HepG2 (cell line): Measurements from ENCODE around the gene CHPF. TPM values are rescaled to one million over a fixed set of nuclear protein-coding genes. Genes with fewer than 3 reads are reported as not detected.

ENCODE experiments used
- ATAC-seq: fragments of 200-7000 bp; cut with Tn5 transposase; 3 replicates; pipeline ENCODE4 v1.9.1; 2020; ENCODE audit warnings: mild to moderate bottlenecking, moderate library complexity
- BruUV-seq: library from RNA; stranded (reverse); fragments of 400-500 nt; replicated peaks from 2 replicates; lab custom pipeline; 2021; lab: Mats Ljungman, UMichigan
- CTCF ChIA-PET: fragments of 300-600 bp; formaldehyde crosslinking; extraction: SDS; loops from one replicate; lab custom pipeline; 2021; ENCODE audit warnings: low total read pairs, inconsistent platforms, low intra/inter-chr PET ratio; lab: Yijun Ruan, JAX
- POLR2A ChIA-PET: fragments of 350-600 bp; sonication (Branson Sonifier 250); formaldehyde crosslinking; loops from one replicate; lab custom pipeline; 2020; ENCODE audit warnings: antibody characterized with exemption, inconsistent platforms; lab: Yijun Ruan, JAX
- DNase-seq: peaks from one replicate; pipeline ENCODE4 v3.0.0-alpha.2; 2015; ENCODE audit warnings: low spot score
- FAIRE-seq: peaks from 3 replicates; lab custom pipeline; 2011; peaks lifted over from hg19 to GRCh38; lab: Jason Lieb, UNC
- H2AFZ ChIP-seq: one replicate; pipeline ENCODE4 v1.6.1; 2011; ENCODE audit warnings: low read length, inconsistent platforms
- H3K27ac ChIP-seq: fragments of 300-600 bp; 3 replicates; pipeline ENCODE4 v1.8.0; 2011; ENCODE audit warnings: mixed run types, mild to moderate bottlenecking, mixed read lengths, low read length, inconsistent platforms; ENCODE audit not compliant: insufficient read depth; ENCODE audit errors: extremely low read length
- H3K27me3 ChIP-seq, 2 experiments: fragments of 200-600 bp in 1 of 2; 2 replicates in 1 of 2; 3 replicates in 1 of 2; pipeline versions ENCODE4 v1.6.0 to v1.8.0; 2011; ENCODE audit warnings: low read length in 2 of 2, mild to moderate bottlenecking in 2 of 2, moderate library complexity in 2 of 2, inconsistent platforms in 1 of 2; ENCODE audit not compliant: insufficient read depth in 2 of 2, control insufficient read depth in 1 of 2
- H3K36me3 ChIP-seq, 2 experiments: fragments of 200-600 bp in 1 of 2; replicated peaks in 1 of 2; 2 replicates in 1 of 2; 3 replicates in 1 of 2; pipeline versions ENCODE4 v1.5.1 to v1.8.0; 2011; ENCODE audit warnings: low read length in 2 of 2, inconsistent platforms in 1 of 2; ENCODE audit not compliant: insufficient read depth in 2 of 2, control insufficient read depth in 1 of 2
- H3K4me1 ChIP-seq: 2 replicates; pipeline ENCODE4 v1.5.1; 2012; ENCODE audit warnings: low read length, inconsistent platforms; ENCODE audit not compliant: insufficient read depth
- H3K4me2 ChIP-seq: 2 replicates; pipeline ENCODE4 v1.6.0; 2011; ENCODE audit warnings: low read depth, low read length, inconsistent platforms
- H3K4me3 ChIP-seq, 3 experiments: fragments of 200-600 bp in 1 of 3; sonication (generic), shearing (Covaris generic) in 1 of 3; replicated peaks in 1 of 3; 2 replicates each; pipeline ENCODE4 v1.5.1; 2011 to 2016; ENCODE audit warnings: low read length in 3 of 3, inconsistent platforms in 2 of 3, low read depth in 2 of 3, mild to moderate bottlenecking in 2 of 3, control low read depth in 1 of 3, mixed read lengths in 1 of 3; ENCODE audit not compliant: insufficient read depth in 1 of 3
- H3K79me2 ChIP-seq: one replicate; pipeline ENCODE4 v1.6.1; 2011; ENCODE audit warnings: low read length, inconsistent platforms; ENCODE audit not compliant: insufficient read depth
- H3K9ac ChIP-seq: 2 replicates; pipeline ENCODE4 v1.6.0; 2011; ENCODE audit warnings: mild to moderate bottlenecking, low read depth, low read length, inconsistent platforms; ENCODE audit not compliant: insufficient read depth
- H3K9me3 ChIP-seq: 2 replicates; pipeline ENCODE4 v1.5.1; 2012; ENCODE audit warnings: mild to moderate bottlenecking, low read length
- H4K20me1 ChIP-seq: 2 replicates; pipeline ENCODE4 v1.6.0; 2011; ENCODE audit warnings: inconsistent platforms, mild to moderate bottlenecking, low read length, moderate library complexity; ENCODE audit not compliant: insufficient read depth
- ATF4 ChIP-seq, 2 experiments: fragments of 450-650 bp in 1 of 2; sonication (generic) in 1 of 2; formaldehyde crosslinking; IDR thresholded peaks; 2 replicates each; pipeline versions ENCODE4 v1.5.0 to v1.8.0; 2020 to 2022; ENCODE audit warnings: mild to moderate bottlenecking in 1 of 2, missing genetic modification reagents in 1 of 2
- BHLHE40 ChIP-seq: IDR thresholded peaks from 2 replicates; pipeline ENCODE4 v1.6.1; 2011; ENCODE audit warnings: low read length, improper control_type of control experiment
- CREB1 ChIP-seq, 2 experiments: fragments of 450-650 bp in 1 of 2; IDR thresholded peaks; 2 replicates each; pipeline ENCODE4 v1.6.1; 2016 to 2017; ENCODE audit warnings: control low read depth in 1 of 2, mild to moderate bottlenecking in 1 of 2, missing compliant biosample characterization in 1 of 2, missing genetic modification characterization in 1 of 2
- ELK4 ChIP-seq: sonication (generic); formaldehyde crosslinking; IDR thresholded peaks from 2 replicates; pipeline ENCODE4 v1.9.0; 2021; ENCODE audit warnings: missing genetic modification reagents, borderline replicate concordance
- GTF2F1 ChIP-seq: fragments of 150-350 bp; IDR thresholded peaks from 2 replicates; pipeline ENCODE4 v1.6.1; 2014; ENCODE audit warnings: low read length
- HNRNPUL1 ChIP-seq: fragments of 200-400 bp; formaldehyde crosslinking; IDR thresholded peaks from 2 replicates; pipeline ENCODE4 v1.6.1; 2017; ENCODE audit warnings: low read depth, mild to moderate bottlenecking, low read length, moderate library complexity
- HOXA3 ChIP-seq: sonication (generic); formaldehyde crosslinking; IDR thresholded peaks from 2 replicates; pipeline ENCODE4 v1.5.0; 2020; ENCODE audit warnings: missing genetic modification reagents
- IKZF4 ChIP-seq: sonication (generic); formaldehyde crosslinking; IDR thresholded peaks from 2 replicates; pipeline ENCODE4 v1.5.1; 2020; ENCODE audit warnings: borderline replicate concordance, mild to moderate bottlenecking, low read depth, missing genetic modification reagents; ENCODE audit errors: not compliant biosample characterization
- ISL2 ChIP-seq: sonication (generic); formaldehyde crosslinking; IDR thresholded peaks from 2 replicates; pipeline ENCODE4 v1.5.0; 2020; ENCODE audit warnings: missing genetic modification reagents
- NFATC3 ChIP-seq: sonication (generic); formaldehyde crosslinking; IDR thresholded peaks from 2 replicates; pipeline ENCODE4 v1.5.1; 2020; ENCODE audit warnings: mild to moderate bottlenecking, missing genetic modification reagents
- PHB2 ChIP-seq: fragments of 450-650 bp; IDR thresholded peaks from 2 replicates; pipeline ENCODE4 v1.6.1; 2018; ENCODE audit not compliant: partially characterized antibody
- PHF21A ChIP-seq: sonication (generic); formaldehyde crosslinking; IDR thresholded peaks from 2 replicates; pipeline ENCODE4 v1.5.0; 2020; ENCODE audit warnings: mild to moderate bottlenecking, missing genetic modification reagents
- WIZ ChIP-seq: sonication (generic); formaldehyde crosslinking; IDR thresholded peaks from 2 replicates; pipeline ENCODE4 v1.5.1; 2020; ENCODE audit warnings: mild to moderate bottlenecking, missing genetic modification reagents
- ZBTB7B ChIP-seq: sonication (generic); formaldehyde crosslinking; IDR thresholded peaks from 2 replicates; pipeline ENCODE4 v1.4.0; 2020; ENCODE audit warnings: missing genetic modification reagents
- ZNF205 ChIP-seq: IDR thresholded peaks from 2 replicates; pipeline ENCODE4 v1.6.1; 2018; ENCODE audit warnings: missing biosample characterization, missing genetic modification reagents
- ZNF660 ChIP-seq: sonication (generic); formaldehyde crosslinking; IDR thresholded peaks from 2 replicates; pipeline ENCODE4 v1.5.1; 2020; ENCODE audit warnings: mild to moderate bottlenecking, low read depth, missing genetic modification reagents, borderline replicate concordance
- WGBS: methylation state at CpG from one replicate; pipeline ENCODE4 v1.1.6; 2017; ENCODE audit warnings: low lambda C conversion rate; 5-methylcytosine and 5-hydroxymethylcytosine counted together
- in situ Hi-C: cut with HindIII; loops from 2 replicates; pipeline ENCODE4 v1.10.0; 2017; ENCODE audit warnings: low pct_unique_long_range_greater_than_20kb; ENCODE audit not compliant: extremely low pct_ligation_motif_present
- intact Hi-C: fragments of 100-400 bp; cut with micrococcal nuclease; formaldehyde crosslinking; loops from one replicate; pipeline ENCODE4 v1.10.0; 2022; ENCODE audit not compliant: unreplicated experiment
- polyA plus RNA-seq, 8 experiments: library from polyadenylated mRNA; depleted of rRNA in 3 of 8; stranded (reverse) in 7 of 8; unstranded in 1 of 8; fragments of >200 nt; fragmentation: Illumina TruSeq in 4 of 8; extraction: Trizol in 4 of 8; gene quantifications; 2 replicates each; pipeline versions ENCODE4 v1.2.1 to v1.2.3, GENCODE V29; 2011 to 2016; ENCODE audit warnings: low read depth in 4 of 8, missing spikeins in 1 of 8, mixed read lengths in 1 of 8; ENCODE audit not compliant: insufficient read depth in 1 of 8
- total RNA-seq, 5 experiments: library from RNA; depleted of rRNA; stranded (reverse); fragments of >200 nt; fragmentation: Illumina TruSeq; extraction: Trizol; gene quantifications; 2 replicates each; pipeline ENCODE4 v1.2.3, GENCODE V29; 2016; ENCODE audit warnings: low read depth in 1 of 5
- TF ChIP-seq, protein P1 (sequence below): IDR thresholded peaks from 2 replicates; pipeline ENCODE4 v1.6.1; 2012; ENCODE audit warnings: inconsistent platforms
- TF ChIP-seq, protein P2 (sequence below): sonication (generic); formaldehyde crosslinking; IDR thresholded peaks from 2 replicates; pipeline ENCODE4 v1.5.0; 2020; ENCODE audit warnings: missing genetic modification reagents
- TF ChIP-seq, protein P3 (sequence below): sonication (generic); formaldehyde crosslinking; IDR thresholded peaks from 2 replicates; pipeline ENCODE4 v1.5.1; 2020; ENCODE audit warnings: mild to moderate bottlenecking, missing genetic modification reagents, borderline replicate concordance

The CHPF gene
- total and polyA plus RNA-seq, 2 of the 13 experiments (the other 11 are each of a cell fraction or from before 2014, with no cell fraction given) = 79.6 to 111 TPM

- Histone ChIP-seq H3K27me3 (peaks cover 39 to 99% of the 10 kb centered on the region in 2 experiments; a peak in 4 of 5 replicates), H3K4me1 (peaks cover 6% of the 10 kb centered on the region), H3K9ac (no peak overlapping the region), H2AFZ (no peak overlapping the region), H3K27ac (no peak overlapping the region), H3K9me3 (no peaks in the 10 kb centered on the region), H4K20me1 (no peaks in the 10 kb centered on the region), H3K4me2 (no peak overlapping the region), H3K36me3 (no peaks in the 10 kb centered on the region), H3K79me2 (no peaks in the 10 kb centered on the region), H3K4me3 (no peak overlapping the region)
- in situ Hi-C loops = loop anchor here (5.0 kb wide), 1 partner anchor 42 kb away; no protein-coding TSS in a partner anchor
- FAIRE-seq (no peak), DNase-seq (no peak), ATAC-seq (no peak)
- 3% methylated on average over 5 of the region's 10 CpGs for WGBS
- no TSS peak for BruUV-seq
- ChIA-PET POLR2A (no interaction called here), CTCF (interaction anchor here (1.8 kb wide), 1 partner anchor 39 kb away, joined by 4 read pairs; no protein-coding TSS in a partner anchor)
- intact Hi-C loops = no loop called here
- TF ChIP-seq CREB1 (IDR thresholded peaks at IDR 0.05) (0 out of 2 replicates have a peak, but pooled peaks have one; percentile 8), CREB1 (CRISPR knock-in tag; IDR thresholded peaks at IDR 0.05) (no peak), BHLHE40 (no peak), GTF2F1 (no peak), ZBTB7B (CRISPR knock-in tag) (no peak), ATF4 (CRISPR knock-in tag; IDR thresholded peaks at IDR 0.05) (no peak), IKZF4 (no peak), ZNF660 (CRISPR knock-in tag) (no peak), ISL2 (CRISPR knock-in tag) (no peak), ELK4 (CRISPR knock-in tag) (no peak), HOXA3 (no peak), ZNF205 (no peak), WIZ (CRISPR knock-in tag) (no peak), PHB2 (no peak), NFATC3 (CRISPR knock-in tag) (no peak), PHF21A (no peak), HNRNPUL1 (no peak)
- TF ChIP-seq, protein P1, sequence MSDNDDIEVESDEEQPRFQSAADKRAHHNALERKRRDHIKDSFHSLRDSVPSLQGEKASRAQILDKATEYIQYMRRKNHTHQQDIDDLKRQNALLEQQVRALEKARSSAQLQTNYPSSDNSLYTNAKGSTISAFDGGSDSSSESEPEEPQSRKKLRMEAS = 0 out of 2 replicates have a peak, but pooled peaks have one; percentile 23
- TF ChIP-seq, protein P2, sequence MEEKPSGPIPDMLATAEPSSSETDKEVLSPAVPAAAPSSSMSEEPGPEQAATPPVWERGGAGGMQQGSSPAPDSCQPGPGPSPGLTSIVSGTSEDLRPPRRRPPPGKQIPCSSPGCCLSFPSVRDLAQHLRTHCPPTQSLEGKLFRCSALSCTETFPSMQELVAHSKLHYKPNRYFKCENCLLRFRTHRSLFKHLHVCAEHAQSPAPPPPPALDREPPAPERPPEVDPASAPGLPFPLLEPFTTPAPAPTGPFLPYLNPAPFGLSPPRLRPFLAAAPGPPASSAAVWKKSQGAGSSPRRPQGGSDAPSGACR (CRISPR knock-in tag) = no peak
- TF ChIP-seq, protein P3, sequence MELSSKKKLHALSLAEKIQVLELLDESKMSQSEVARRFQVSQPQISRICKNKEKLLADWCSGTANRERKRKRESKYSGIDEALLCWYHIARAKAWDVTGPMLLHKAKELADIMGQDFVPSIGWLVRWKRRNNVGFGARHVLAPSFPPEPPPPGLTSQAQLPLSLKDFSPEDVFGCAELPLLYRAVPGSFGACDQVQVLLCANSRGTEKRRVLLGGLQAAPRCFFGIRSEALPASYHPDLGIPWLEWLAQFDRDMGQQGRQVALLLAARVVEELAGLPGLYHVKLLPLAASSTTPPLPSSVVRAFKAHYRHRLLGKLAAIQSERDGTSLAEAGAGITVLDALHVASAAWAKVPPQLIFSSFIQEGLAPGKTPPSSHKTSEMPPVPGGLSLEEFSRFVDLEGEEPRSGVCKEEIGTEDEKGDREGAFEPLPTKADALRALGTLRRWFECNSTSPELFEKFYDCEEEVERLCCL (CRISPR knock-in tag) = no peak
Measured at GRCh38 chr2:219490600-219491130, 52.9 kb downstream of the CHPF start.
